ENCODE measurements around the gene EXO1.

DNA sequence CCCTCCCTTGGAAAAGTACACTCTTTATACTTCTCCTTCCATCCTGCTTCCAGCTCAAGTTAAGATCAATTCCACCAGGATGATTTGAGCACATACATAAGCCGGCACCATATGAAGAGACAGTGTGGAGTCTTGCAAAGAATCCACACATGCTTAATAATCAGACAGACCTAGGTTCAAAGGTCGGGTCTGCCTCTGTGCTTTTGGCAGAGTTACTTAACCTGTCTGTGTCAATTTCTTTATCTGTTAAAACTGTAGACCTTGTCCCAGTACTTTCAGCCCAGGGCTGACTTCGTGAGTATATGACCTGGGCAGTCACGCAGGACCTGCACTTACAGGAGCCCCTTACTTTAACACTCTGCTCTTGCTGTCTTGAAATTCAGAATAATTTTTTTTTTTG, 79.3 kb downstream of the EXO1 start:
- TF ChIP-seq, protein P1, sequence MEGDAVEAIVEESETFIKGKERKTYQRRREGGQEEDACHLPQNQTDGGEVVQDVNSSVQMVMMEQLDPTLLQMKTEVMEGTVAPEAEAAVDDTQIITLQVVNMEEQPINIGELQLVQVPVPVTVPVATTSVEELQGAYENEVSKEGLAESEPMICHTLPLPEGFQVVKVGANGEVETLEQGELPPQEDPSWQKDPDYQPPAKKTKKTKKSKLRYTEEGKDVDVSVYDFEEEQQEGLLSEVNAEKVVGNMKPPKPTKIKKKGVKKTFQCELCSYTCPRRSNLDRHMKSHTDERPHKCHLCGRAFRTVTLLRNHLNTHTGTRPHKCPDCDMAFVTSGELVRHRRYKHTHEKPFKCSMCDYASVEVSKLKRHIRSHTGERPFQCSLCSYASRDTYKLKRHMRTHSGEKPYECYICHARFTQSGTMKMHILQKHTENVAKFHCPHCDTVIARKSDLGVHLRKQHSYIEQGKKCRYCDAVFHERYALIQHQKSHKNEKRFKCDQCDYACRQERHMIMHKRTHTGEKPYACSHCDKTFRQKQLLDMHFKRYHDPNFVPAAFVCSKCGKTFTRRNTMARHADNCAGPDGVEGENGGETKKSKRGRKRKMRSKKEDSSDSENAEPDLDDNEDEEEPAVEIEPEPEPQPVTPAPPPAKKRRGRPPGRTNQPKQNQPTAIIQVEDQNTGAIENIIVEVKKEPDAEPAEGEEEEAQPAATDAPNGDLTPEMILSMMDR (IDR thresholded peaks at IDR 0.05) = no peak
- no peak for TF ChIP-seq POLR2A (IDR thresholded peaks at IDR 0.05)
